Esophagus muscularis mucosa (tissue), 4 donors: ENCODE data around the gene GALT. TPM values are rescaled to one million over a fixed set of nuclear protein-coding genes. Genes with fewer than 3 reads are reported as not detected.
A peak's percentile ranks its signal among the peaks of the same experiment; 100 is the strongest.

Experiments
- DNase-seq: peaks from one replicate; pipeline ENCODE4 v3.0.0-alpha.2; 2017; ENCODE audit errors: extremely low spot score
- H3K27ac ChIP-seq, 4 donors: fragments of 200-600 bp; sonication (generic); replicated peaks in 1 of 4; 1 replicate in 3 of 4; 2 replicates in 1 of 4; pipeline ENCODE4 v1.5.1; 2016 to 2019; ENCODE audit warnings: mild to moderate bottlenecking in 1 of 4
- H3K27me3 ChIP-seq, 4 donors: fragments of 200-600 bp; sonication (generic); one replicate each; pipeline versions ENCODE4 v1.5.1 to v1.6.0; 2016 to 2019
- H3K36me3 ChIP-seq, 4 donors: fragments of 200-600 bp; sonication (generic); one replicate each; pipeline ENCODE4 v1.5.1; 2016 to 2019
- H3K4me1 ChIP-seq, 4 donors: fragments of 200-600 bp; sonication (generic); one replicate each; pipeline ENCODE4 v1.5.1; 2016 to 2019
- H3K4me3 ChIP-seq, 4 donors: fragments of 200-600 bp; sonication (generic); 1 replicate in 2 of 4; 2 replicates in 2 of 4; pipeline ENCODE4 v1.5.1; 2016 to 2019; ENCODE audit warnings: mild to moderate bottlenecking in 4 of 4, moderate library complexity in 1 of 4
- H3K9me3 ChIP-seq, 4 donors: fragments of 200-600 bp; sonication (generic); 1 replicate in 3 of 4; 2 replicates in 1 of 4; pipeline ENCODE4 v1.5.1; 2016 to 2019
- CTCF ChIP-seq, 3 experiments: fragments of 200-600 bp in 2 of 3; fragments of 450-650 bp in 1 of 3; sonication (generic) in 2 of 3; IDR thresholded peaks; one replicate each; pipeline ENCODE4 v1.5.1; 2017 to 2019; ENCODE audit warnings: antibody characterized with exemption in 3 of 3, mild to moderate bottlenecking in 2 of 3, moderate library complexity in 1 of 3
- EP300 ChIP-seq: sonication (generic); formaldehyde crosslinking; IDR thresholded peaks from one replicate; pipeline ENCODE4 v1.6.1; 2017; ENCODE audit warnings: antibody characterized with exemption
- POLR2A ChIP-seq: fragments of 450-650 bp; IDR thresholded peaks from one replicate; pipeline ENCODE4 v1.6.1; 2017; ENCODE audit warnings: antibody characterized with exemption, moderate library complexity, mild to moderate bottlenecking, low read depth
- POLR2AphosphoS5 ChIP-seq, 2 donors: sonication (generic); formaldehyde crosslinking; IDR thresholded peaks; one replicate each; pipeline ENCODE4 v1.6.1; 2017; ENCODE audit warnings: antibody characterized with exemption in 2 of 2
- WGBS: methylation state at CpG from one replicate; pipeline ENCODE4 v1.1.5; 2018; 5-methylcytosine and 5-hydroxymethylcytosine counted together
- intact Hi-C: fragments of 100-400 bp; cut with DNase I; formaldehyde crosslinking; loops from one replicate; pipeline ENCODE4 v1.15.1; 2023
- total RNA-seq, 4 donors: library from RNA; depleted of rRNA; stranded (reverse); fragments of >200 nt; gene quantifications; one replicate each; pipeline versions ENCODE4 v1.1.0 to v1.2.1, GENCODE V29; 2016

Gene GALT
- total RNA-seq, 4 donors from 2014 or later, result 15.9 to 34.7 (median 22.9) TPM

GRCh38 chr9:34610434-34611206, 35.9 kb upstream of the GALT start:
- Histone ChIP-seq H3K27me3 (no peaks in the 10 kb centered on the region), H3K4me1 (peaks cover 18 to 29% (median 27%) of the 10 kb centered on the region in 4 donors), H3K36me3 (peaks cover 4 to 25% (median 22%) of the 10 kb centered on the region in 4 donors), H3K4me3 (peak overlapping the region; percentile 71 to 74 (median 72)), H3K9me3 (no peaks in the 10 kb centered on the region), H3K27ac (peak overlapping the region in 2 of 4 donors; percentile 84 to 86)
- TF ChIP-seq POLR2A (no peak), EP300 (no peak), POLR2AphosphoS5 (IDR thresholded peaks at IDR 0.05) (no peak), CTCF (IDR thresholded peaks at IDR 0.05) (no peak)
- no peak for DNase-seq
- intact Hi-C loops, result loop anchor here (2.0 to 5.0 kb wide), 2 partner anchors 90 to 153 kb away; partner anchors contain the start of genes DNAI1 and FAM219A
- WGBS, result 92% methylated on average over 15 of the region's 20 CpGs

- intact Hi-C loops, result loop anchor here (2.0 to 5.0 kb wide), 2 partner anchors 89 to 154 kb away; partner anchors contain the start of genes DNAI1 and FAM219A
Observed at GRCh38 chr9:34611251-34611810, 35.1 kb upstream of the GALT start.

GRCh38 chr9:34611811-34612787, 34.4 kb upstream of the GALT start, which contains the start of gene RPP25L:
Gene RPP25L, minus strand, starts transcription at chr9:34612097. Its CDS starts 801 bp downstream, at chr9:34611296.
- Histone ChIP-seq H3K36me3 (peaks cover 18 to 39% (median 37%) of the 10 kb centered on the region in 4 donors), H3K4me3 (peak within 1 kb of the TSS; percentile 71 to 74 (median 72)), H3K4me1 (peaks cover 18 to 29% (median 27%) of the 10 kb centered on the region in 4 donors), H3K27ac (peak within 1 kb of the TSS; percentile 84 to 87 (median 85)), H3K9me3 (no peaks in the 10 kb centered on the region), H3K27me3 (no peaks in the 10 kb centered on the region)
- TF ChIP-seq CTCF (IDR thresholded peaks at IDR 0.05) (no peak), POLR2AphosphoS5 (IDR thresholded peaks at IDR 0.05) (peak; percentile 90 to 97), POLR2A (peak; percentile 61)
- intact Hi-C loops, result loop anchor here (2.0 to 5.0 kb wide), 2 partner anchors 89 to 155 kb away; partner anchors contain the start of genes DNAI1 and FAM219A
- WGBS, result 1% methylated on average over 42 of the region's 77 CpGs
- DNase-seq, result no peak

More at GRCh38 chr9:34611251-34611810, 35.1 kb upstream of the GALT start:
- peak overlapping the region; percentile 84 to 87 (median 85) for H3K27ac ChIP-seq
- peaks cover 11 to 32% (median 29%) of the 10 kb centered on the region in 4 donors for H3K36me3 ChIP-seq
- H3K27me3 ChIP-seq, result no peaks in the 10 kb centered on the region
- no peak for DNase-seq
- peaks cover 18 to 29% (median 27%) of the 10 kb centered on the region in 4 donors for H3K4me1 ChIP-seq
- 62% methylated on average over 6 of the region's 10 CpGs for WGBS
- no peak for TF ChIP-seq EP300
- no peak for TF ChIP-seq CTCF (IDR thresholded peaks at IDR 0.05)
- no peak for TF ChIP-seq POLR2AphosphoS5 (IDR thresholded peaks at IDR 0.05)
- no peak for TF ChIP-seq POLR2A
- H3K4me3 ChIP-seq, result peak overlapping the region; percentile 71 to 74 (median 72)
- no peaks in the 10 kb centered on the region for H3K9me3 ChIP-seq

- 5% methylated on average over 15 of the region's 15 CpGs for WGBS
- Histone ChIP-seq H3K9me3 (no peaks in the 10 kb centered on the region), H3K27ac (peak overlapping the region; percentile 84 to 87 (median 85)), H3K27me3 (no peaks in the 10 kb centered on the region), H3K4me1 (peaks cover 18 to 29% (median 27%) of the 10 kb centered on the region in 4 donors), H3K36me3 (peaks cover 25 to 47% (median 45%) of the 10 kb centered on the region in 4 donors), H3K4me3 (peak overlapping the region; percentile 71 to 74 (median 72))
- TF ChIP-seq EP300 (no peak), POLR2A (no peak), POLR2AphosphoS5 (IDR thresholded peaks at IDR 0.05) (no peak), CTCF (IDR thresholded peaks at IDR 0.05) (peak; percentile 78 to 94 (median 83))
- intact Hi-C loops, result loop anchor here (5.0 kb wide), 1 partner anchor 156 kb away; the partner anchor contains the start of genes DNAI1 and FAM219A
- no peak for DNase-seq
Observed at GRCh38 chr9:34612788-34613390, 33.6 kb upstream of the GALT start.
